Measurements from ENCODE around the gene SRGAP3.

The SRGAP3 gene

DNA sequence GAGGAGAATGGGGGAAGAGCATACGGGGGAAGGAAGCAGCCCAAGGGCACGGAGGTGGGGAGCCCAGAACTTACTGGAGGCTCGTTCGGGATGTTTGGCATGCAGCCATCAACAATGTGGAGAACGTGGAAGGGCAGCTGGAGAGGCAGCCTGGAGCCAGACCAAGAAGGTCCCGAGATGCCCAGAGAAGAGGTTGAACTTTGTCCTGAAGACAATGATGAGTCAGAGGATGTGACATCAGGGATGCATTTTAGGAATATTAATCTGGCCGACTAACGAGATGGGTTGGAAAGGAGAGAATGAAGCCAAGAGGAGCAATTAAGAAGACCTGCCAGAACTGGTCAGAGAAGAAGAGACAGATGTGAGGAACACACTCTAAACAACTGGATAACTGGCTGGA is 98.2 kb downstream of the SRGAP3 start:
- in situ Hi-C loops (cut with HindIII; ENCODE audit: low sequenced_read_pairs) = no loop called here

GRCh38 chr3:9149566-9149965 is 99.9 kb downstream of the SRGAP3 start:
- in situ Hi-C loops (cut with HindIII; ENCODE audit: low sequenced_read_pairs) = no loop called here

DNA sequence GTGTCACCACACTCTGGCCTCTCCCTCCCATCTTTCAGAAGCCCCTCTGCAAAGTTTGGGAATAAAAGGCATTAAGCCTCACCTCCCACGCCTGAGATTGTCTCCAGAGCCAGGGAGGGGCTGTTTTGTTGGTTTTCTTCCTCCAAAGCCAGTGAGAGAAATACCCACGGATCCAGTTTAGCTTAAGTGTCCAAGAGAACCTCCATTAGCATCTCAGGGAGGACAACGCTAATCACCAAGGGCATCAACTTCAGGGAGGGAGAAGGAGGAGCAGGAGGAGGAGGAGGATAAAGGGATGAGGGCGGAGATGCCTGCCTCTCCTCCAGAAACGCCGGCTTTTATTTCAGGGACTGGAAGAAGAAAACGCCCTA is 101.6 kb downstream of the SRGAP3 start:
- in situ Hi-C loops (cut with HindIII; ENCODE audit: low sequenced_read_pairs) = no loop called here

DNA sequence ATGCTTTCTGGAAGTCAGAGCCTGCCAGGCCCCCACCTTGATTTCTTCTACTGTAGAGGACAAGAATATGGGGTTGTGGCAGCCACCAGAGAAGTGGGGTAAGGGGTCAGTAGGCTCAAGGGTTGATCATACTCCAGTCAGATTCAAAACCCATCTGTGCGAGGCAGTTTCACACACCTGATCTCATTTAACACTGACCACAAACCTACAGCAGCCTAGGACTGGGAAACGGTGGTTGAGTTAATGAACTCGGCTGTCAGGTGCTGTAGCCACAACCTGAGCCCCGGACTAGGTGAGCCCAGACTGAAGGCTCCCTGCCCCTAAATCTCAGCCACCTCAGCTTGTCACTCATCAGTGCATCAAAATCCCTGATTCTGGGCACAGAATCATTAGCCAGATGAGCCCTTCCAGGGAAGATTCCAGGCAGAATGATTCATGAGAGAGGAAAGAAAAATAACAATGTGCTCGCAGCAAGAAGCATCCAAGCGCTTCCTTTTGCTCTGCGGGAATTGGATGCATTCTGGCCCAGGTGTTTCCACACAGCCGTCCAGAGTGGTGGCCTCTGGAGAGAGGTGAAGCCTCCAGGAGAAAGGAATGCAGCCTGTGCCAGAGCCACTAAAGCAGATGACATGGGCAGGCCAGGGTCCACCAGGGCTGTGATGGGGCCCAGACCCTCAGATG is 102.1 kb downstream of the SRGAP3 start:
- in situ Hi-C loops (cut with HindIII; ENCODE audit: low sequenced_read_pairs) = no loop called here

DNA sequence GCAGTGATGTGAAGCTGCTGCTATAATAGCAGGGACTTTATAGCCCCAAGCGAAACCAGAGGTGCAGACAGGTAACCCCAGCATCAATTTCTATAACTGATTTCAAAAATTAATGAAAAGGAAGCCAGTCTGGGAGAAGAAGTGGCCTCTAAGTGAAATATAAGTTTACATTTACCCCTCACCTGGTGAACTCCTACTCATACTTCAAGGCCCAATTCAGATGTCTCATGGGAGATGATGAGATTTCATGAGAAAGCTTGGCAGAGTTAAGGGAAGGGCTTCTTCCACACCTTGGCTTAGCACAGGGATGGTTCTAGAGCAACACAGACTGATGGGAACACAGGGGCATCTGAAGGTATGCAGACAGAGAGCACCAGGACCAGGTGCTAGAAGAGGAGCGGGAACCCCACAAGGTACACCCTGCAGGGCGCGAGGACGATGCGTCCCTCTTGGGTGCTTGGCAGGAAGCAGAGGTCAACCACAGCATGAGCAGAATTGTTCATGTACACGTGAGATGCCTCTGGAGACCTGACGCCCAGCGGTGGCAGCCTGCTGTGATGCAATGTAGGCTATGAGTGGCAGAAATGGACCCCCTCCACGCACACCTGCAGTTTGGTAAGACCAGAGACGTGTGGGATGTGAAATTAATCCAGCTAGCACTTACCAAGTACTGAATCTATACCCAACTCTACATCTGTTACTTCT is 102.9 kb downstream of the SRGAP3 start:
- in situ Hi-C loops (cut with HindIII; ENCODE audit: low sequenced_read_pairs) = no loop called here

GRCh38 chr3:9143184-9143583 is 106.3 kb downstream of the SRGAP3 start:
- in situ Hi-C loops (cut with HindIII; ENCODE audit: low sequenced_read_pairs) = no loop called here

- in situ Hi-C loops (cut with HindIII; ENCODE audit: low sequenced_read_pairs) = no loop called here
These were observed 107.1 kb downstream of the SRGAP3 start for GRCh38 chr3:9142362-9142761.

DNA sequence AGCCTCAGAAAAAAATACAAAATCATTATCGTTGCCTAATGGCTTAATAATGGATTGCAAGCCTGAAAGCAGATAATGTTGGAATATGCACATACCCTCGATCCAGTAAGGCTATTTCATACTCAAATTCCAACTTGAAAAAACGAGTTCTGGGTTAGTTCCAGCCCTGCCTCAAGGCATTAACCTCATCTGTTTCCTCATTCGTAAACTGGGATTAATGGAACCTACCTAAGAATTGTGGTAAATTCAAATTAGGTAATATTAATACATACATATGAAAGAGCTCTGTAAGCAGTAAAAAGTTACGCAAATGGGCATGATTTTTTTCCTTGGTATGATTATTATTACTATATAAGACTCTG is 107.5 kb downstream of the SRGAP3 start:
- in situ Hi-C loops (cut with HindIII; ENCODE audit: low sequenced_read_pairs) = no loop called here

- in situ Hi-C loops (cut with HindIII; ENCODE audit: low sequenced_read_pairs) = no loop called here
These were observed 110.1 kb downstream of the SRGAP3 start for GRCh38 chr3:9139366-9139765.

- in situ Hi-C loops (cut with HindIII; ENCODE audit: low sequenced_read_pairs) = no loop called here
These were observed 111.8 kb downstream of the SRGAP3 start for GRCh38 chr3:9137676-9138075.

GRCh38 chr3:9136746-9137465 is 112.5 kb downstream of the SRGAP3 start:
- in situ Hi-C loops (cut with HindIII; ENCODE audit: low sequenced_read_pairs) = no loop called here

DNA sequence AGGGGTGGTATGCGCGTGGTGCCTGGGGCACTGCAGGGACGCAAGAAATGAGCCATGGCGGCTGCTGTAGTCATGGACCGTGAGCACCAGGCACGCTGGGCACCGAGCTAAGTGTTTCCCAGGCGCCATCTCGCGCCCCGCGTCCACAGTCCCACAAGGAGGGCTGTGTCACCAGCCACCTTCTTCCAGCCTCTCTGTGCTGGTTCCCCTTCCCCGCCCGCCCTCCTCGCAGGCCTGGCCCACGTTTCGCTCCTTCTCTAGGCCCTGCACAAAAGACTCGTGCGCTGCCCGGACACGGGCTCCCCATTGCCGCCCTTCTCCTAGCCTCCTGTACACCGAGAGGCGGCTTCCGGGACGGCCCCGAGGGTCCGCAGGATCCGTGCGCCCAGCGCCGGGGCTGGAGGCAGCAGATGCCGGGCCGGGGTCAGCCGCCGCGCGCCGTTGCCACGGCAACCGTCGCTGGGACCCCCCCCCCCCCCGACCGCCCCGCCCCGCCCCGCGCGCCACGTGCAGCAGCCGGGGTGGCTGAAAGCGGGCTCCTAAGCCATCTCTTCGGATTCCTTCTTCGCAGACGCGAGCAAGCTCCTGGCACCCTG is 113.4 kb downstream of the SRGAP3 start:
- in situ Hi-C loops (cut with HindIII; ENCODE audit: low sequenced_read_pairs) = no loop called here

- in situ Hi-C loops (cut with HindIII; ENCODE audit: low sequenced_read_pairs) = no loop called here
These were observed 113.9 kb downstream of the SRGAP3 start for GRCh38 chr3:9135526-9135925.

DNA sequence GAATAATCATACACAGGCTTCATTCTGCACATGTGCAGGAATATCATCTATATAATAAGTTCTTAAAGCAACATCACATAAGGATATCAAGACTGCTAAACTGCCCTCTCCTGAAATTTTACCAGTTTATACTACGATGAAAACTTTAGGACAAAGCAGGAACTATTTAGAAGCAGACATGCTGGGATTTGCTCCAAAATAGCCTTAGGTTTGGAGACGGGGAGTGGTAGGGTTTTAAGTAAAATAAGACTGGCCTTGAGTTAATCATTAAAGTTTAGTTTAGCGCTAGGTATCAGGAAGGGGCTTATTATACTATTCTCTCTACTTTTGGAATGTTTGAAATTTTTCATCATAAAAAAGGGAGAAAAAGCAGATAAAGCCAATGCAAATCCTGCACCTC is 115.8 kb downstream of the SRGAP3 start:
- in situ Hi-C loops (cut with HindIII; ENCODE audit: low sequenced_read_pairs) = no loop called here

- in situ Hi-C loops (cut with HindIII; ENCODE audit: low sequenced_read_pairs) = no loop called here
These were observed 118.8 kb downstream of the SRGAP3 start for GRCh38 chr3:9130345-9131305.

DNA sequence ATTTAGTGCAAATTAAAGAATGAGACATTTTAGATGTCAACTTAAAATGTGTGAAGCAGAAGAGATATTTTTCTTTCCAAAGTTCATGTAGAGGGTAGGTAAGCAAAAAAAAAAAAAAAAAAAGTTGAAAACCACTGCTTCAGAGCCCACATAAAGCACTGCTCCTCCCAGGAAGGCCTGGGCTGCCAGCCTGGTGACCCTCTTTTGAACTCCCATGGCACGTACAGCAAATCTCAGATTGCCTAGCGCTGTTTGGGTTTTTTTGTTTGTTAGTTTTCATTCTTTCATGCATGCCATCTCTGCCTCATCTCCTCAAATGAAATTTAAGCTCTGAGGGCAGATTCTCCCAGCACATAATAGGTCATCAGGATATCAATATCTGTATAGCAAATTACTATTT is 120.1 kb downstream of the SRGAP3 start:
- in situ Hi-C loops (cut with HindIII; ENCODE audit: low sequenced_read_pairs) = no loop called here

DNA sequence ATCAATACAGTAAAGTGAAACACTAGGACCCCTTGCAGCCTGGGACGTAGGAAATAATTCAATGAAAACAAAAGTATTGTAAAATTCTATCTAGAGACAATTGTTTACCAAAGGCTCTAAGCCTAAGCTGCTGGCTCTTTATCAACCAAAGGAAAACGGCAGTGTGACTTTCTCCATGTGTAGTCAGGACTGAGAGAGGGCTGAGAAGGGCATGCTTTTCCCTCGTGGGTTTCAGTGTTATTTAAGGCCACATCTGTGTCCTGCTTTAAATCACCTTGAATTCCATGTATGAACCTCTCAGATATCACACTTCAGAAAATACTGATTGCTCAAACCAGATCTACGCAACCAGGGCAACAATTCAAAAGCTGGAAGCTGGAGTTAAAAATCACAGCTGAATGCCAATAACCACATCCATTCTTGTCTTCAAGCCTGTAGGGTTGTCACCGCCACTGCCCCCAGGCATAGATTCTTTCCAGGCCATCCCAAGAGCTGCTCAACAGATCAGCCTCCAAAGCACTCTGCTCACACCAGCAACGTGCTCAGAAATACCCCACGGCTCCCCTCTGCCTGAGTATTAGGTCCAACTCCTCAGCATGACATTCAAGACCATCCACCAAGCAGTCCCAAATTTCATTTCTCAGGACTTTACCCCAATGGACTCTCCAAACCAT is 124.0 kb downstream of the SRGAP3 start:
- in situ Hi-C loops (cut with HindIII; ENCODE audit: low sequenced_read_pairs) = no loop called here

- in situ Hi-C loops (cut with HindIII; ENCODE audit: low sequenced_read_pairs) = no loop called here
These were observed 124.7 kb downstream of the SRGAP3 start for GRCh38 chr3:9124730-9125129.

GRCh38 chr3:9123840-9124239 is 125.6 kb downstream of the SRGAP3 start:
- in situ Hi-C loops (cut with HindIII; ENCODE audit: low sequenced_read_pairs) = no loop called here

DNA sequence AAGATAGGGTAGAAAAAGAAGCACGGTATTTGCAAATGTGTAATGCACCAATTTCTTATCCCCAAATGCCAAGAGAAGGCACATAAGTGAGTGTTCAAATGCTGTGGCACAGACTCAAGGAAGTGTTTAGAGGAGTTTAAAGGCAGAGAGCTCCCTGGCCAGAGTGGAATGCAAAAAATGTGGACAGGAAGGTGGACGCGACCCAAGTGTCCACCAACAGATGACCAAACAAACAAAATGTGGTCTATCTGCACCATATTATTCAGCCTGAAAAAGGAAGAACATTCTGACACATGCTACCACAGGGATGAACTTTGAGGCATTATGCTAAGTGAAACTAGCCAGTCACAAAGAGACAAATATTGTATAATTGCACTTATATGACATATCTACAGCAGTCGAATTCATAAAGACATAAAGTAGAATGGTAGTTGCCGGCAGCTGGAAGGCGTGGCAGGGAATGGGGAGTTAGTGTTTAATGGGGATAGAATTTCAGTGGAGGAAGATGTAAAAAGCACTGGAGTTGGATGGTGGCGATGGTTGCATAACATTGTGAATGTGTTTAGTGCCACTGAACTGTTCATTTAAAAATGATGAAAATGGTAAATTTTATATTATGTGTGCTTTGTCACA is 126.6 kb downstream of the SRGAP3 start:
- in situ Hi-C loops (cut with HindIII; ENCODE audit: low sequenced_read_pairs) = no loop called here
